ENCODE measurements around the gene MACROD2.

Gene MACROD2

GRCh38 chr20:14838663-14839628 is 843.6 kb downstream of the MACROD2 start:
- no peak for DNase-seq

GRCh38 chr20:14845199-14846160 is 850.2 kb downstream of the MACROD2 start:
- no peak for DNase-seq

- no peak for DNase-seq
Observed at GRCh38 chr20:14848806-14849205, 853.5 kb downstream of the MACROD2 start.

- no peak for DNase-seq
Observed at GRCh38 chr20:14853079-14853478, 857.8 kb downstream of the MACROD2 start.

GRCh38 chr20:14855171-14855570 is 859.9 kb downstream of the MACROD2 start:
- DNase-seq = no peak

GRCh38 chr20:14859627-14860026 is 864.3 kb downstream of the MACROD2 start:
- DNase-seq = no peak

- DNase-seq = no peak
Observed at GRCh38 chr20:14860410-14860814, 865.1 kb downstream of the MACROD2 start.

GRCh38 chr20:14861028-14861699 is 865.8 kb downstream of the MACROD2 start:
- DNase-seq = no peak

GRCh38 chr20:14865169-14865568 is 869.9 kb downstream of the MACROD2 start:
- no peak for DNase-seq

GRCh38 chr20:14865731-14866130 is 870.4 kb downstream of the MACROD2 start:
- no peak for DNase-seq

GRCh38 chr20:14866841-14867514 is 871.7 kb downstream of the MACROD2 start:
- no peak for DNase-seq

- DNase-seq = no peak
Observed at GRCh38 chr20:14877301-14878028, 882.1 kb downstream of the MACROD2 start.

GRCh38 chr20:14878676-14879019 is 883.3 kb downstream of the MACROD2 start:
- no peak for DNase-seq

- no peak for DNase-seq
Observed at GRCh38 chr20:14879020-14879697, 883.8 kb downstream of the MACROD2 start.

- DNase-seq = no peak
Observed at GRCh38 chr20:14879839-14880238, 884.5 kb downstream of the MACROD2 start.

GRCh38 chr20:14881518-14881917 is 886.2 kb downstream of the MACROD2 start:
- no peak for DNase-seq

GRCh38 chr20:14882157-14882556 is 886.8 kb downstream of the MACROD2 start:
- no peak for DNase-seq

GRCh38 chr20:14882846-14883245 is 887.5 kb downstream of the MACROD2 start:
- DNase-seq = no peak

GRCh38 chr20:14883324-14883723 is 888.0 kb downstream of the MACROD2 start:
- no peak for DNase-seq

GRCh38 chr20:14885661-14886060 is 890.3 kb downstream of the MACROD2 start:
- DNase-seq = no peak

- no peak for DNase-seq
Observed at GRCh38 chr20:14888134-14888533, 892.8 kb downstream of the MACROD2 start.
